Cortex of kidney (tissue), 1 donor: Measurements from ENCODE around the gene PSRC1.
"Not testable (repeated sequence)": the region's sequence is repeated elsewhere in the genome, so short reads cannot be mapped to it uniquely, and the experiment has no call there.

ENCODE experiments used
- DNase-seq: peaks from one replicate; lab custom pipeline; 2025; lab: John Stamatoyannopoulos, UW

Gene PSRC1

GRCh38 chr1:109282952-109283747 lies at the start of gene PSRC1:
PSRC1 (minus strand) TSS chr1:109283145.
- peak; percentile 61 for DNase-seq

GRCh38 chr1:109331113-109331512 lies 48.2 kb upstream of the PSRC1 start:
- DNase-seq: no peak

GRCh38 chr1:109327285-109327684 lies 44.3 kb upstream of the PSRC1 start:
- no peak for DNase-seq

GRCh38 chr1:109322974-109323373 lies 40.0 kb upstream of the PSRC1 start:
- DNase-seq: no peak

GRCh38 chr1:109319114-109319513 lies 36.2 kb upstream of the PSRC1 start:
- DNase-seq: no peak

DNA sequence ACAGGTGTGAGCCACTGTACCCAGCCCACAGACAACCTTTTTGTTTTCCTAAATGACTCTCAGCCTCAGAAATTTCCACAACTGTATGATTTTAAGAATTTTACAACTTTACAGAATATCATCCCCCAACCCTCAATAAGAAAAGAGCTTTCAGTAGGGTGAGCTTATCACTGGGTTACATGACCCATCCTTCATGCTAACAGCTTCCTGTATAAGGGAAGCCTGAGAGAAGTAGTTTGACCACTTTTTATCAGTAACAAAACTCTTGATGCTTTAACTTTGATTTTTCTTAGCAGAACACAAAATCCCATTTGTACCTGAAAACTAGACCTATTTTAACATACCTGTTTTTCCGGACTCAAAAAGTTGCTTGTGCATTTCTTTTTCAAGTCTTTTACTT lies 33.6 kb upstream of the PSRC1 start:
- DNase-seq: no peak

GRCh38 chr1:109315288-109315687 lies 32.3 kb upstream of the PSRC1 start:
- no peak for DNase-seq

DNA sequence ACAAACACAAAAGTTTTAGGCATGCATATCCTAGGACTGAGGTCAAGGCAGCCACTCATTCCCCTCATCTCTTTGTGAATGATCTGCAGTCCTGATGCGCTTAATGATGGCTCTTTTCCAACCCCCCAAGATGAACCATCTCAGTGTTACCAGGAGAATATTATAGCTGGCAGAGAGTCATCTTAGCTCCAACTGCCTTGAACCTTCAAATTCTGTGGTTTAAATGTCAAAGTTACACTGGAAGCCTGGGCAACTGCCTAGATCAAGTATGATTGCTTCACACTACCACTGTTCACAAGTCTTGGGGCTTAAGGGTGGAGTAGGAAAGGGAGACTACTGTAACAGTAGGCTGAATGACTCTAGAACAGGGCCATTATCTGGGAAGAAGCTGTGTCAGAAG lies 31.9 kb upstream of the PSRC1 start:
- no peak for DNase-seq

- no peak for DNase-seq
These were observed 30.2 kb upstream of the PSRC1 start for GRCh38 chr1:109312978-109313775.

- no peak for DNase-seq
These were observed 29.3 kb upstream of the PSRC1 start for GRCh38 chr1:109312246-109312645.

- no peak for DNase-seq
These were observed 26.4 kb upstream of the PSRC1 start for GRCh38 chr1:109309347-109309746.

GRCh38 chr1:109307274-109308021 lies 24.5 kb upstream of the PSRC1 start:
- no peak for DNase-seq

- DNase-seq: no peak
These were observed 23.9 kb upstream of the PSRC1 start, which contains the start of gene MYBPHL for GRCh38 chr1:109306832-109307273. MYBPHL (minus strand) TSS chr1:109307011; CDS start chr1:109306991, 20 bp downstream.

GRCh38 chr1:109305991-109306390 lies 23.0 kb upstream of the PSRC1 start:
- not testable (repeated sequence) for DNase-seq

GRCh38 chr1:109304226-109304920 lies 21.4 kb upstream of the PSRC1 start:
- no peak for DNase-seq

DNA sequence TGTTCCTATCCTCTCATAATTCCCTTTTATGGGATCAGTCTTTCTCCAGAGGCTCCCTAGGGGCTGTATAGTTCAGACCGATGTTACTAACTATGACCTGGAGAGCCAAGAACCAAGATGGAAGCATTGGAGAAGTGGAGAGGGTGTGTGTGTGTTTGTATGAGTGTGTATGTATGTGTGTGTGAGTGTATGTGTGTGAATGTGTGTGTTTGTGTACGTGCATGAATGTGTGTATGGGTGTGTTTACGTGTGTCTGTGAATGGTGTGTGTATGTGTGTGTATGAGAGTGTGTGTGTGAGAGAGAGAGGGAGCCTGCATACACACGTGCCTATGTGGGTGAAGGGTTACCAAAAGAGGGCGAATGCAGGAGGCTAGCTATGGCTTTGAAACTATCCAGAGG lies 18.9 kb upstream of the PSRC1 start:
- no peak for DNase-seq

GRCh38 chr1:109300650-109301151 lies 17.8 kb upstream of the PSRC1 start:
- DNase-seq: no peak

DNA sequence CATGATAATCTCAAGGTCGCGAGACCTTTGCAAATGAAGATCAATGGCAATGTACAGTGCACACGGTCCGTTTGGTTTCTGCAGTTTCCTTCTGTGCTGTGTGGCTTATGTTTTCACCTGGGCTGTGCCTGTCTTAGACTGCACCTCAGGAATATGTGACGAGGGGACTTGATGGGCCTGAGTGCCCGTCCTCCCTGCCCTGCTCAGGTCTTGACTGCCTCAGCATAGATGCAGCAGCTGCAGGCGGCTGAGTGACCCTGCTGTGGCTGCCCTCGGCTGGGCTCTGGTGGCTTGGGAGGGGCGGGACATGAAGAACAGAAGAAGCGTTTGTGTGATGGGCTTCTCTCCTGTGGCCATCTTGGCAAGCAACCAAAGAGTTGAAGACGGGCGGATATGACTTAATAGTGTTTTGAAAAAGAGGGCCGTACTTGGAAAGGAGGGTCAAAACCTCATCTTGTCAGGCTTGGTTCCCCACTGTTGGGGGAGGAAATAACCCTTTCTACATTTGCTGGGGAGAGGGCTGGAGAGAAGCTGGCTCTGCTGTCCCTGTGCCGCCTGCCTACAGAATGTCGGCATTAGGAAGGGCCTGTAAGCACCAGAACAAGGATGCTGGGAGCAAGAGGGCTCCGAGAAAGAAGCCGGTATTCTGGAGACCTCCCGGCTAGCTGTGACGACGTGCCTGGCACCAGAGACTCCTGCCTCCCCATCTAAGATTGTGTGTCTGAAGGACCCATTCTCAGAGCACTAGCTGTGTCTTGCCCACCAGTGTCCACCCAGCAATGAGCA lies 16.8 kb upstream of the PSRC1 start:
- no peak for DNase-seq

- DNase-seq: no peak
These were observed 16.0 kb upstream of the PSRC1 start for GRCh38 chr1:109298666-109299557.

- DNase-seq: no peak
These were observed 13.8 kb upstream of the PSRC1 start for GRCh38 chr1:109296782-109297181.
